Lung (tissue), 12 donors: ENCODE data around the gene PPP2R1B. TPM values are rescaled to one million over a fixed set of nuclear protein-coding genes. Genes with fewer than 3 reads are reported as not detected.
"Not testable (repeated sequence)": the region's sequence is repeated elsewhere in the genome, so short reads cannot be mapped to it uniquely, and the experiment has no call there.

Experiments
- ATAC-seq: fragments of 200-7000 bp; cut with Tn5 transposase; one replicate; pipeline ENCODE4 v1.9.1; 2020; ENCODE audit warnings: moderate number of reproducible peaks; ENCODE audit not compliant: insufficient read depth, low FRiP score
- DNase-seq, 3 donors: peaks; one replicate each; pipeline ENCODE4 v3.0.0-alpha.2; 2013 to 2017
- H3K27ac ChIP-seq, 2 donors: one replicate each; pipeline ENCODE4 v1.5.1; 2013; ENCODE audit warnings: mild to moderate bottlenecking in 2 of 2, moderate library complexity in 2 of 2, control low read depth in 1 of 2, inconsistent platforms in 1 of 2, low read depth in 1 of 2, low read length in 1 of 2
- H3K27me3 ChIP-seq, 3 donors: one replicate each; pipeline ENCODE4 v1.5.1; 2013; ENCODE audit warnings: low read length in 2 of 3; ENCODE audit not compliant: control insufficient read depth in 3 of 3, insufficient read depth in 3 of 3
- H3K36me3 ChIP-seq, 4 donors: one replicate each; pipeline ENCODE4 v1.5.1; 2013; ENCODE audit warnings: low read length in 4 of 4, mild to moderate bottlenecking in 1 of 4, moderate library complexity in 1 of 4; ENCODE audit not compliant: control insufficient read depth in 4 of 4, insufficient read depth in 4 of 4
- H3K4me1 ChIP-seq, 5 donors: one replicate each; pipeline ENCODE4 v1.5.1; 2013; ENCODE audit warnings: low read length in 5 of 5, mild to moderate bottlenecking in 2 of 5, moderate library complexity in 1 of 5; ENCODE audit not compliant: control insufficient read depth in 5 of 5, insufficient read depth in 5 of 5
- H3K4me3 ChIP-seq: one replicate; pipeline ENCODE4 v1.5.1; 2013; ENCODE audit warnings: mild to moderate bottlenecking, control low read depth, moderate library complexity
- H3K9ac ChIP-seq, 2 donors: one replicate each; pipeline ENCODE4 v1.5.1; 2013; ENCODE audit warnings: low read length in 2 of 2, control low read depth in 1 of 2; ENCODE audit not compliant: insufficient read depth in 1 of 2
- H3K9me3 ChIP-seq, 4 donors: one replicate each; pipeline ENCODE4 v1.5.1; 2013; ENCODE audit warnings: low read length in 3 of 4, mild to moderate bottlenecking in 1 of 4, moderate library complexity in 1 of 4; ENCODE audit not compliant: control insufficient read depth in 4 of 4, insufficient read depth in 3 of 4
- WGBS, 2 donors: extraction: QIAGEN DNeasy Blood & Tissue Kit; methylation state at CpG; one replicate each; pipeline ENCODE4 v1.1.7; 2013; 5-methylcytosine and 5-hydroxymethylcytosine counted together
- polyA plus RNA-seq, 2 donors: library from polyadenylated mRNA; stranded (reverse); fragments of 200-250 nt; gene quantifications; one replicate each; pipeline ENCODE4 v1.2.1, GENCODE V29; 2013
- total RNA-seq, 2 donors: library from RNA; depleted of rRNA in 1 of 2; stranded (reverse); fragments of >200 nt in 1 of 2; gene quantifications; one replicate each; pipeline ENCODE4 v1.2.1, GENCODE V29; 2014 to 2021
- TF ChIP-seq, protein P1 (sequence below): IDR thresholded peaks from 2 replicates; pipeline ENCODE4 v1.5.1; 2012; ENCODE audit warnings: mild to moderate bottlenecking; ENCODE audit errors: control extremely low read depth, extremely low read depth
- donor health status: control.
- donor health status: control.
- donor health status: Bipolar disorder and iron deficiency.
- donor health status: healthy.
- donor health status: DM: yes; HTN: yes; CAD: no.

PPP2R1B gene
- total and polyA plus RNA-seq, 4 donors, result 8.3 to 71.5 (median 20.4) TPM

DNA sequence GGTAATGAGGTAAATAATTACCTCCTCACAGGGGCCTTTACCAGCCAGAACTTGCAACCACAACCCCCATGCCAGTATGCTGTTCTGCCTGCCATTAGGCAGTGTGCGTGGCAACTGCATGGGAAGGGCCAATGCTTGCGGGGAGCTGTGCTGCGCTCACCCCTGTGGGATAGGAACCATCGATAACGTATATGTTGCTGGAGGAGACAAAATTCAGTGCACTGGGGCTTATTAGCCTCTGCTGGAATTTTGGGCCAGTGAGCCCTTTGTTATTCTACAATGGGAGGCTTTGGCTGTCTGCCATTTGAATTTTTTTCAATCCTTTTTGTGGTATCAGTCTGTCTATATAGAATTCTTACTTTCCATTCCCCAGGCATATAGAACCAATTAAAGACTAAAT, 47.3 kb downstream of the PPP2R1B start:
- WGBS, 2 donors, result 95 to 98% methylated on average over 5 of the region's 5 CpGs

DNA sequence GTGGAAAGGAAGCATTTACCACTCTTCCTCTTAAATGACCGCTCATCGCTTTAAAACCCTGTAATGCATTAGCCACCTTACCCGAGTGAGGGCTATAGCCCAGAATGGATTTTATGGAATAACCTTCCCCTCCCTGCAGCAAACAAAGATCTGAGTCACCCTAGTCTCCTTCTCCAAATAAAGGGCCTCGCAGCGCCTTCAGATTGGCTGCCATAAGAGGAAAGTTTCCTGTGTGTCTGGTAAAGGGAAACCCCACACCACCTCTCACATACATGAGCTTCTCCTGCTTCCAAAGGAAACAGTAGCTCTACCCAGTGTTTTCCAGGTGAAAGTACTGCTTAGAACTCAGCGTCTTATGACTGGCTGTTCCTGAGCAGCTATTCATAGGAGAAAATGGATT, 47.8 kb downstream of the PPP2R1B start:
- H3K27ac ChIP-seq, result no peak overlapping the region
- no peaks in the 10 kb centered on the region for H3K9me3 ChIP-seq
- DNase-seq (no peak), ATAC-seq (peak; percentile 51)
- WGBS, 2 donors, result 55 to 84% methylated on average over 6 of the region's 6 CpGs
- peaks cover 0 to 4% (median 0%) of the 10 kb centered on the region in 5 donors for H3K4me1 ChIP-seq
- no peak overlapping the region for H3K4me3 ChIP-seq
- no peaks in the 10 kb centered on the region for H3K27me3 ChIP-seq
- TF ChIP-seq, protein P1, sequence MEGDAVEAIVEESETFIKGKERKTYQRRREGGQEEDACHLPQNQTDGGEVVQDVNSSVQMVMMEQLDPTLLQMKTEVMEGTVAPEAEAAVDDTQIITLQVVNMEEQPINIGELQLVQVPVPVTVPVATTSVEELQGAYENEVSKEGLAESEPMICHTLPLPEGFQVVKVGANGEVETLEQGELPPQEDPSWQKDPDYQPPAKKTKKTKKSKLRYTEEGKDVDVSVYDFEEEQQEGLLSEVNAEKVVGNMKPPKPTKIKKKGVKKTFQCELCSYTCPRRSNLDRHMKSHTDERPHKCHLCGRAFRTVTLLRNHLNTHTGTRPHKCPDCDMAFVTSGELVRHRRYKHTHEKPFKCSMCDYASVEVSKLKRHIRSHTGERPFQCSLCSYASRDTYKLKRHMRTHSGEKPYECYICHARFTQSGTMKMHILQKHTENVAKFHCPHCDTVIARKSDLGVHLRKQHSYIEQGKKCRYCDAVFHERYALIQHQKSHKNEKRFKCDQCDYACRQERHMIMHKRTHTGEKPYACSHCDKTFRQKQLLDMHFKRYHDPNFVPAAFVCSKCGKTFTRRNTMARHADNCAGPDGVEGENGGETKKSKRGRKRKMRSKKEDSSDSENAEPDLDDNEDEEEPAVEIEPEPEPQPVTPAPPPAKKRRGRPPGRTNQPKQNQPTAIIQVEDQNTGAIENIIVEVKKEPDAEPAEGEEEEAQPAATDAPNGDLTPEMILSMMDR, result no peak
- peaks cover 37 to 48% (median 44%) of the 10 kb centered on the region in 4 donors for H3K36me3 ChIP-seq
- no peak overlapping the region for H3K9ac ChIP-seq

More for the DNA sequence above, 47.3 kb downstream of the PPP2R1B start:
- DNase-seq (no peak), ATAC-seq (no peak)
- Histone ChIP-seq H3K4me1 (peaks cover 0 to 4% (median 0%) of the 10 kb centered on the region in 5 donors), H3K27me3 (no peaks in the 10 kb centered on the region), H3K4me3 (no peak overlapping the region), H3K27ac (no peak overlapping the region), H3K9me3 (no peaks in the 10 kb centered on the region), H3K9ac (no peak overlapping the region), H3K36me3 (peaks cover 41 to 50% (median 46%) of the 10 kb centered on the region in 4 donors)
- TF ChIP-seq, protein P1, result no peak

DNA sequence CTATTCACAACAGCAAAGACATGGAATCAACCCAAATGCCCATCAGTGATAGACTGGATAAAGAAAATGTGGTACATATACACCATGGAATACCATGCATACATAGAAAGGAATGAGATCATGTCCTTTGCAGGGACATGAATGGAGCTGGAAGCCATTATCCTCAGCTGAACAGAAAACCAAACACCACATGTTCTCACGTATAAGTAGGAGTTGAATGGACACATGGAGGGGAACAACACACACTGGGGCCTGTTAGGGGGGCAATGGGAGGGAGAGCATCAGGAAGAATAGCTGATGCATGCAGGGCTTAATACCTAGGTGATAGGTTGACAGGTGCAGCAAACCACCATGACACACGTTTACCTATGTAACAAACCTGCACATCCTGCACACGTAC, 48.5 kb downstream of the PPP2R1B start:
- peaks cover 31 to 49% (median 38%) of the 10 kb centered on the region in 4 donors for H3K36me3 ChIP-seq
- not testable (repeated sequence) for H3K4me1 ChIP-seq, H3K4me3 ChIP-seq, DNase-seq, H3K27me3 ChIP-seq, H3K9ac ChIP-seq, H3K27ac ChIP-seq, H3K9me3 ChIP-seq, ATAC-seq
- 96 to 99% methylated on average over 3 of the region's 3 CpGs for WGBS, 2 donors

DNA sequence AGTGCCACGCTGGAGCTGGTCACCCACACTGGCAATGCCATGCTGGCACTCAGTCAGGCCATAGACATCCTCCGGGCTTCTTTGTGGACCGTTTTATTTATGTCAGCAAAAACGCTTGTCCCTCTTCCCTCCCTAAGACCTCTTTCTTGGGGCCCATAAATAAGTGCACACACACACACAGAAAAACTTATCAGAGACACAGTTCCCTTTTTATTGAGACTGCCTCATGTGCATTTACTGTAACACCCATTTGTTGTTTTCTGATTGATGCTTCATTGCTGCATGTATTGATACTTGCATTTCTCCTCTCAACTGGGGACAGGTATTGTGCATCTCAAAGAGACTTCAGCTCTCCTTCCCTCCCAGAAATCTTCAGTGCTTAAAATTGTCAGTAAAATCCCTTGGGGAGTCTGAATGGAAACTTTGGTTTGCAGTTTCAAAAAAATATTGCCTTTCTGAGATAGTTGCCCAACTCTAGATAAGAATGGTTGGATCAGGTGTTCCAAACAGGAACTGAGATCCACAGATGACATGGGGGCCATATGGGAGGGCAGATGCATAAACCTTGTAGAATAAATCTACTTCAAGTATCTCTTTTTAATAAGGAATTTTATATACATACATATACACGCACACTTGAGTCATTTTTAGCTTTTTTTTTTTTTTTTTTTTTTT, 50.9 kb downstream of the PPP2R1B start:
- no peak overlapping the region for H3K27ac ChIP-seq
- DNase-seq, result no peak
- no peaks in the 10 kb centered on the region for H3K9me3 ChIP-seq
- TF ChIP-seq, protein P1, result no peak
- ATAC-seq, result no peak
- H3K36me3 ChIP-seq, result peaks cover 15 to 46% (median 28%) of the 10 kb centered on the region in 4 donors
- no peaks in the 10 kb centered on the region for H3K27me3 ChIP-seq
- peaks cover 0 to 4% (median 0%) of the 10 kb centered on the region in 5 donors for H3K4me1 ChIP-seq
- no peak overlapping the region for H3K9ac ChIP-seq
- H3K4me3 ChIP-seq, result no peak overlapping the region
- 66% methylated on average over 5 of the region's 5 CpGs for WGBS, 2 donors
